ENCODE measurements around the gene PREX1. TPM values are rescaled to one million over a fixed set of nuclear protein-coding genes. Genes with fewer than 3 reads are reported as not detected.

Gene PREX1
- polyA plus RNA-seq, 1 donor (not counting 4 experiments of a cell fraction or from before 2014, with no cell fraction given), result 0.22 TPM

DNA sequence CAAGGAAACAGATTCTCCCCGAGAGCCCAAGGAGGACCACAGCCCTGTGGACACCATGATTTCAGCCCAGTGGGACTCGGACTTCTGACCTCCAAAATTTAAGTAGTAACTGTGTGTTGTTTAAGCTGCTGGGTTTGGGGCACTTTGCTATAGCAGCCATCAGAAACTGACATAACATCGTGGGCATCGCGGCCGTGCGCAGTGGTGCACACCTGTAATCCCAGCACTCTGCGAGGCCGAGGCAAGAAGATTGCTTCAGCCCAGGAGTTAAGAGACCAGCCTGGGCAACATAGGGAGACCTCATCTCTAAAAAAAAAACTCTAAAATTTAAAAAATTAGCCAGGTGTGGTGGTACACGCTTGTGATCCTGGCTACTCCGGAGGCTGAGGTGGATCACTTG is 175.8 kb downstream of the PREX1 start:
- H3K4me1 ChIP-seq (ENCODE audit: control insufficient read depth, extremely low read depth, insufficient read depth, low read length), result no peaks in the 10 kb centered on the region
- H3K27me3 ChIP-seq (ENCODE audit: control insufficient read depth, extremely low read depth, insufficient read depth, low read length), result peaks cover 30% of the 10 kb centered on the region
- DNase-seq (ENCODE audit: low read depth, low spot score) (no peak), FAIRE-seq (no peak)
- dilution Hi-C loops (cut with MboI; ENCODE audit: extremely low pct_ligation_motif_present, low sequenced_read_pairs), result loop anchor here (25.0 kb wide), 1 partner anchor 260 kb away; the partner anchor contains the start of gene ARFGEF2
- H3K36me3 ChIP-seq (ENCODE audit: control insufficient read depth in 2 of 2, extremely low read depth in 1 of 2, insufficient read depth in 2 of 2, low read length in 2 of 2), result no peaks in the 10 kb centered on the region
- no peak overlapping the region for H3K4me2 ChIP-seq (ENCODE audit: control insufficient read depth, extremely low read depth, insufficient read depth, low read depth, low read length)
- TF ChIP-seq, protein P1, sequence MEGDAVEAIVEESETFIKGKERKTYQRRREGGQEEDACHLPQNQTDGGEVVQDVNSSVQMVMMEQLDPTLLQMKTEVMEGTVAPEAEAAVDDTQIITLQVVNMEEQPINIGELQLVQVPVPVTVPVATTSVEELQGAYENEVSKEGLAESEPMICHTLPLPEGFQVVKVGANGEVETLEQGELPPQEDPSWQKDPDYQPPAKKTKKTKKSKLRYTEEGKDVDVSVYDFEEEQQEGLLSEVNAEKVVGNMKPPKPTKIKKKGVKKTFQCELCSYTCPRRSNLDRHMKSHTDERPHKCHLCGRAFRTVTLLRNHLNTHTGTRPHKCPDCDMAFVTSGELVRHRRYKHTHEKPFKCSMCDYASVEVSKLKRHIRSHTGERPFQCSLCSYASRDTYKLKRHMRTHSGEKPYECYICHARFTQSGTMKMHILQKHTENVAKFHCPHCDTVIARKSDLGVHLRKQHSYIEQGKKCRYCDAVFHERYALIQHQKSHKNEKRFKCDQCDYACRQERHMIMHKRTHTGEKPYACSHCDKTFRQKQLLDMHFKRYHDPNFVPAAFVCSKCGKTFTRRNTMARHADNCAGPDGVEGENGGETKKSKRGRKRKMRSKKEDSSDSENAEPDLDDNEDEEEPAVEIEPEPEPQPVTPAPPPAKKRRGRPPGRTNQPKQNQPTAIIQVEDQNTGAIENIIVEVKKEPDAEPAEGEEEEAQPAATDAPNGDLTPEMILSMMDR (optimal IDR thresholded peaks at IDR 0.05 in 1 of 3, IDR thresholded peaks at IDR 0.05 in 1 of 3, conservative IDR thresholded peaks at IDR 0.05 in 1 of 3; ENCODE audit: extremely low read depth in 1 of 3, insufficient read depth in 2 of 3, low read length in 3 of 3), result no peak
- TF ChIP-seq EZH2 (IDR thresholded peaks at IDR 0.05; ENCODE audit: low read length), result no peak
- H3K4me3 ChIP-seq (ENCODE audit: control insufficient read depth in 2 of 3, extremely low read depth in 1 of 3, insufficient read depth in 2 of 3, low read depth in 1 of 3, low read length in 3 of 3), result no peak overlapping the region
- H3K79me2 ChIP-seq (ENCODE audit: control insufficient read depth, insufficient read depth, low read length), result no peaks in the 10 kb centered on the region
- H3K27ac ChIP-seq (ENCODE audit: control insufficient read depth, insufficient read depth, low read length), result no peak overlapping the region
- no peaks in the 10 kb centered on the region for H3K9me1 ChIP-seq (ENCODE audit: control insufficient read depth, extremely low read depth, insufficient read depth, low read length)
- no peaks in the 10 kb centered on the region for H4K20me1 ChIP-seq (ENCODE audit: control insufficient read depth, extremely low read depth, insufficient read depth, low read length)
- no peaks in the 10 kb centered on the region for H3K9me3 ChIP-seq (ENCODE audit: control insufficient read depth, low read depth, low read length)
- no peak overlapping the region for H2AFZ ChIP-seq (ENCODE audit: control insufficient read depth, low read length)
- no peak overlapping the region for H3K9ac ChIP-seq (ENCODE audit: control insufficient read depth, extremely low read depth, insufficient read depth, low read length)

DNA sequence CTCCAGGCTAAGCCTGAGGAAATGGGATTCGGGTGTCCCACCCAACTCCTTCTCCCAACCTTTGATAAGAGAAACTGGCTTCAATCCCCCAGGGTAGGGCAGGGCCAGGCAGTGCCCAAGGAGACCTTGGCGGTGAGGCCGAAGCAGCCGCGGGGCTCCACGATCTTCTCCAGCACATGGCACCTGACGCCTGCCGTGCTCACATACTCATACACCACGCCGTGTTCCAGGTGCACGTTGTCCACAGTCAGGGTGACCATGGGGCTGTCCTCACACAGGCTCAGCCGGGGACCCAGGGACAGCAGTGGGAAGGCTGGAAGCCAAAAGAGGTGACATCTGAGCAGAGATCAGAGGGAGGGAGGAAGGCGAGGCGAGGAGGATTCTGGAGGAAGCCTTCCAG is 176.5 kb downstream of the PREX1 start:
- no peaks in the 10 kb centered on the region for H3K9me1 ChIP-seq (ENCODE audit: control insufficient read depth, extremely low read depth, insufficient read depth, low read length)
- no peaks in the 10 kb centered on the region for H3K36me3 ChIP-seq (ENCODE audit: control insufficient read depth in 2 of 2, extremely low read depth in 1 of 2, insufficient read depth in 2 of 2, low read length in 2 of 2)
- no peaks in the 10 kb centered on the region for H4K20me1 ChIP-seq (ENCODE audit: control insufficient read depth, extremely low read depth, insufficient read depth, low read length)
- H3K27me3 ChIP-seq (ENCODE audit: control insufficient read depth, extremely low read depth, insufficient read depth, low read length), result peaks cover 24% of the 10 kb centered on the region
- no peak overlapping the region for H3K4me3 ChIP-seq (ENCODE audit: control insufficient read depth in 2 of 3, extremely low read depth in 1 of 3, insufficient read depth in 2 of 3, low read depth in 1 of 3, low read length in 3 of 3)
- no peaks in the 10 kb centered on the region for H3K4me1 ChIP-seq (ENCODE audit: control insufficient read depth, extremely low read depth, insufficient read depth, low read length)
- no peak overlapping the region for H3K27ac ChIP-seq (ENCODE audit: control insufficient read depth, insufficient read depth, low read length)
- no peak for TF ChIP-seq EZH2 (IDR thresholded peaks at IDR 0.05; ENCODE audit: low read length)
- TF ChIP-seq, protein P1 (optimal IDR thresholded peaks at IDR 0.05 in 1 of 3, IDR thresholded peaks at IDR 0.05 in 1 of 3, conservative IDR thresholded peaks at IDR 0.05 in 1 of 3; ENCODE audit: extremely low read depth in 1 of 3, insufficient read depth in 2 of 3, low read length in 3 of 3), result no peak
- H3K9ac ChIP-seq (ENCODE audit: control insufficient read depth, extremely low read depth, insufficient read depth, low read length), result no peak overlapping the region
- no peak overlapping the region for H2AFZ ChIP-seq (ENCODE audit: control insufficient read depth, low read length)
- H3K9me3 ChIP-seq (ENCODE audit: control insufficient read depth, low read depth, low read length), result no peaks in the 10 kb centered on the region
- H3K79me2 ChIP-seq (ENCODE audit: control insufficient read depth, insufficient read depth, low read length), result no peaks in the 10 kb centered on the region
- no peak overlapping the region for H3K4me2 ChIP-seq (ENCODE audit: control insufficient read depth, extremely low read depth, insufficient read depth, low read depth, low read length)
- dilution Hi-C loops (cut with MboI; ENCODE audit: extremely low pct_ligation_motif_present, low sequenced_read_pairs), result loop anchor here (25.0 kb wide), 1 partner anchor 261 kb away; the partner anchor contains the start of gene ARFGEF2
- DNase-seq (ENCODE audit: low read depth, low spot score) (no peak), FAIRE-seq (no peak)
